Endothelial cell (in vitro differentiated cells): ENCODE measurements around the gene PLCG2. TPM values are rescaled to one million over a fixed set of nuclear protein-coding genes. Genes with fewer than 3 reads are reported as not detected.

ENCODE experiments used
- DNase-seq: peaks from one replicate; pipeline ENCODE4 v3.0.0; 2021; ENCODE audit warnings: low spot score
- H3K27ac Mint-ChIP-seq: one replicate; pipeline ENCODE4 v1.8.0; 2021; ENCODE audit warnings: mixed read lengths, inconsistent platforms; ENCODE audit not compliant: unreplicated experiment
- H3K27me3 Mint-ChIP-seq: one replicate; pipeline ENCODE4 v1.8.0; 2021; ENCODE audit warnings: mild to moderate bottlenecking, moderate library complexity, mixed read lengths, inconsistent platforms; ENCODE audit not compliant: unreplicated experiment
- H3K36me3 Mint-ChIP-seq: one replicate; pipeline ENCODE4 v1.8.0; 2021; ENCODE audit warnings: mild to moderate bottlenecking, low read depth, mixed read lengths, inconsistent platforms; ENCODE audit not compliant: unreplicated experiment
- H3K4me1 Mint-ChIP-seq: one replicate; pipeline ENCODE4 v1.8.0; 2021; ENCODE audit warnings: mild to moderate bottlenecking, mixed read lengths, inconsistent platforms; ENCODE audit not compliant: unreplicated experiment
- H3K4me3 Mint-ChIP-seq: one replicate; pipeline ENCODE4 v1.8.0; 2021; ENCODE audit warnings: mild to moderate bottlenecking, mixed read lengths, inconsistent platforms; ENCODE audit not compliant: unreplicated experiment
- H3K9me3 Mint-ChIP-seq: one replicate; pipeline ENCODE4 v1.8.0; 2021; ENCODE audit warnings: mixed read lengths, inconsistent platforms; ENCODE audit not compliant: unreplicated experiment
- CTCF ChIP-seq: fragments of 200-600 bp; sonication (generic); IDR thresholded peaks from one replicate; pipeline ENCODE4 v1.5.0; 2021; ENCODE audit warnings: antibody characterized with exemption; ENCODE audit not compliant: unreplicated experiment
- total RNA-seq: library from RNA; stranded (reverse); fragmentation: NEBNext Ultra II Directional; extraction: Animal tissue kit (Norgen Biotek cat#: 25700); gene quantifications from one replicate; pipeline ENCODE4 v1.2.1, GENCODE V29; 2021; ENCODE audit not compliant: unreplicated experiment

The PLCG2 gene
- total RNA-seq, 1 donor from 2014 or later: 103 TPM

DNA sequence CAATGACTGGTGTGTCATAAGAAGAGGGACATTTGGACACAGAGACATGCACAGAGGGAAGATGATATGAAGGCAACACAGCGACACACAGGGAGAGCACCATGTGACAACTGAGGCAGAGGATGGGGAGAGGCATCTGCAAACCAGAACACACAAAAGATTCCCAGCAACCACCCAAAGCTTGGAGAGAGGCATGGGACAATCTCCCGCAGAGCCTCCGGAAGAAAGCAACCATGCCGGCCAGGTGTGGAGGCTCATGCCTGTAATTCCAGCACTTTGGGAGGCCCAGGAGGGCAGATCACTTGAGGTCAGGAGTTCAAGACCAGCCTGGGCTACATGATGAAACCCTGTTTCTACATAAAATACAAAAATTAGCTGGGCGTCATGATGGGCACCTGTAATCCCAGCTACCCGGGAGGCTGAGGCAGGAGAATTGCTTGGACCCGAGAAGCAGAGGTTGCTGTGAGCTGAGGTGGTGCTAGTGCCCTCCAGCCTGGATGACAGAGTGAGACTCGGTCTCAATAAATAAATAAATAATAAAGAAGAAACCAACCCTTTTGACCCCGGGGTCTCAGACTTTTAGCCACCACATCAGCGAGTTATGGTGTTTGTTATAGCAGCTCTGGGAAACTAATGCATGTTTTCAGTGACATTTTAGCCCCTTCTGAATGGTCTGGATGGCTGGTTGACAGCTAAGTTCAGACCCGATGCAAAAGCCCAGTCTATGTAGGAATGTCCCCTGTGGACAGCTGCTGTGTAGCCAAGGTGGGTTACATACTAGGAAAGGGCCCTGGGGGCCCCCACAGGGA is 13.8 kb upstream of the PLCG2 start:
- H3K9me3 Mint-ChIP-seq: no peaks in the 10 kb centered on the region
- peak overlapping the region; percentile 10 for H3K27ac Mint-ChIP-seq
- DNase-seq: no peak
- TF ChIP-seq CTCF: no peak
- no peaks in the 10 kb centered on the region for H3K27me3 Mint-ChIP-seq
- peaks cover 10% of the 10 kb centered on the region for H3K4me1 Mint-ChIP-seq
- H3K4me3 Mint-ChIP-seq: no peak overlapping the region
- no peaks in the 10 kb centered on the region for H3K36me3 Mint-ChIP-seq

DNA sequence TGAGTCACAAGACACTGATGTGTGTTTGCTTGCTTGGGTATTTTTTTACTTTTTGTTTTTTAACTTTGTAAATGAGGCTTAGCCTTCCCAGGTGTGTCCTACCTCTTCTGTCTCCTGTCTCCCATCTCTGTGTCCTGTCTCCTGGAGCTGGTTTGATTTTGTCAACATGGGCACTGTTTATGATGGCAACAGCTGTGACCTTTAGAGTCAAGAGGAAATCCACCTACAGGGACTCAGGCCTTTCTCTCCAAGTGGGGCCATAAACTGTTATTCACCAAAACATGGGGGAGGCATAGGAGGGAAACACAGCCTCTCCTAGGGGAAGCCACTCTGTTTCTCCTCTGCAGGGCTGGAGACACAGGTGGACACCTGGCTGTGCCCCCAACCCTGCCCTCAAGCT is 13.1 kb upstream of the PLCG2 start:
- Mint-ChIP-seq H3K27ac (no peak overlapping the region), H3K9me3 (no peaks in the 10 kb centered on the region), H3K4me3 (no peak overlapping the region), H3K36me3 (no peaks in the 10 kb centered on the region), H3K4me1 (peaks cover 10% of the 10 kb centered on the region), H3K27me3 (no peaks in the 10 kb centered on the region)
- TF ChIP-seq CTCF: no peak
- no peak for DNase-seq

GRCh38 chr16:81767987-81768592 is 11.0 kb upstream of the PLCG2 start:
- no peak for TF ChIP-seq CTCF
- H3K27ac Mint-ChIP-seq: no peak overlapping the region
- no peak for DNase-seq
- no peak overlapping the region for H3K4me3 Mint-ChIP-seq
- peaks cover 6% of the 10 kb centered on the region for H3K27me3 Mint-ChIP-seq
- no peaks in the 10 kb centered on the region for H3K36me3 Mint-ChIP-seq
- H3K4me1 Mint-ChIP-seq: peaks cover 14% of the 10 kb centered on the region
- no peaks in the 10 kb centered on the region for H3K9me3 Mint-ChIP-seq

GRCh38 chr16:81770008-81770407 is 9.1 kb upstream of the PLCG2 start:
- H3K27me3 Mint-ChIP-seq: peaks cover 7% of the 10 kb centered on the region
- no peaks in the 10 kb centered on the region for H3K9me3 Mint-ChIP-seq
- TF ChIP-seq CTCF: no peak
- H3K4me1 Mint-ChIP-seq: peaks cover 23% of the 10 kb centered on the region
- H3K36me3 Mint-ChIP-seq: no peaks in the 10 kb centered on the region
- no peak for DNase-seq
- no peak overlapping the region for H3K27ac Mint-ChIP-seq
- H3K4me3 Mint-ChIP-seq: no peak overlapping the region

GRCh38 chr16:81774348-81774747 is 4.7 kb upstream of the PLCG2 start:
- H3K9me3 Mint-ChIP-seq: no peaks in the 10 kb centered on the region
- H3K4me3 Mint-ChIP-seq: no peak overlapping the region
- H3K4me1 Mint-ChIP-seq: peaks cover 34% of the 10 kb centered on the region
- H3K27me3 Mint-ChIP-seq: peaks cover 7% of the 10 kb centered on the region
- TF ChIP-seq CTCF: no peak
- H3K36me3 Mint-ChIP-seq: no peaks in the 10 kb centered on the region
- peak overlapping the region; percentile 92 for H3K27ac Mint-ChIP-seq
- peak; percentile 24 for DNase-seq
